Karpas-422 (cell line): ENCODE measurements around the gene PPTC7. TPM values are rescaled to one million over a fixed set of nuclear protein-coding genes. Genes with fewer than 3 reads are reported as not detected.
"Not testable (repeated sequence)": the region's sequence is repeated elsewhere in the genome, so short reads cannot be mapped to it uniquely, and the experiment has no call there.

Experiments
- DNase-seq: peaks from one replicate; pipeline ENCODE4 v3.0.0-alpha.2; 2015
- H2AFZ ChIP-seq: fragments of 200-600 bp; sonication (generic); 2 replicates; pipeline ENCODE4 v1.6.1; 2014; ENCODE audit warnings: antibody characterized with exemption, low read length, mixed read lengths
- H3K27ac ChIP-seq: fragments of 200-600 bp; sonication (generic); 2 replicates; pipeline ENCODE4 v1.5.1; 2014; ENCODE audit warnings: mild to moderate bottlenecking, low read length, moderate library complexity
- H3K27me3 ChIP-seq: fragments of 200-600 bp; sonication (generic); 2 replicates; pipeline ENCODE4 v1.6.1; 2014; ENCODE audit warnings: low read length, mixed read lengths
- H3K36me3 ChIP-seq: fragments of 200-600 bp; sonication (generic); 2 replicates; pipeline ENCODE4 v1.6.1; 2014; ENCODE audit warnings: low read length, mixed read lengths; ENCODE audit not compliant: insufficient read depth
- H3K4me1 ChIP-seq: fragments of 200-600 bp; sonication (generic); 2 replicates; pipeline ENCODE4 v1.6.1; 2014; ENCODE audit warnings: mild to moderate bottlenecking, low read length, mixed read lengths
- H3K4me2 ChIP-seq: fragments of 200-600 bp; sonication (generic); 2 replicates; pipeline ENCODE4 v1.6.1; 2014; ENCODE audit warnings: low read length, low read depth, mild to moderate bottlenecking; ENCODE audit not compliant: poor library complexity, severe bottlenecking
- H3K4me3 ChIP-seq: fragments of 200-600 bp; sonication (generic); 2 replicates; pipeline ENCODE4 v1.5.1; 2014; ENCODE audit warnings: mild to moderate bottlenecking, antibody characterized with exemption, low read length, mixed read lengths
- H3K79me2 ChIP-seq: fragments of 200-600 bp; sonication (generic); 2 replicates; pipeline ENCODE4 v1.6.1; 2014; ENCODE audit warnings: mild to moderate bottlenecking, low read length, mixed read lengths
- H3K9ac ChIP-seq: fragments of 200-600 bp; sonication (generic); 2 replicates; pipeline ENCODE4 v1.6.0; 2014; ENCODE audit warnings: low read length
- H3K9me2 ChIP-seq: fragments of 200-600 bp; sonication (generic), shearing (Covaris generic); replicated peaks from 2 replicates; pipeline ENCODE4 v1.6.0; 2014; ENCODE audit warnings: mild to moderate bottlenecking, low read length, moderate library complexity; ENCODE audit not compliant: insufficient read depth
- H3K9me3 ChIP-seq: fragments of 300-700, 200-600 bp; sonication (generic); 2 replicates; pipeline ENCODE4 v1.6.1; 2014; ENCODE audit warnings: low read length, mixed read lengths
- H4K20me1 ChIP-seq: fragments of 200-600 bp; sonication (generic); 2 replicates; pipeline ENCODE4 v1.6.1; 2014; ENCODE audit warnings: mild to moderate bottlenecking, antibody characterized with exemption, low read length, low read depth; ENCODE audit not compliant: insufficient read depth
- total RNA-seq: library from RNA; depleted of rRNA; stranded (reverse); fragments of >200 nt; shearing (Covaris generic); gene quantifications from 2 replicates; pipeline ENCODE4 v1.2.3, GENCODE V29; 2014; ENCODE audit warnings: low replicate concordance

The PPTC7 gene
- total RNA-seq, 1 experiment from 2014 or later, result 27.4 TPM

GRCh38 chr12:110562386-110562785, 20.7 kb downstream of the PPTC7 start:
- peak; percentile 69 for DNase-seq
- not testable (repeated sequence) for H3K9me2 ChIP-seq, H3K9me3 ChIP-seq, H3K36me3 ChIP-seq, H4K20me1 ChIP-seq, H2AFZ ChIP-seq, H3K27me3 ChIP-seq
- Histone ChIP-seq H3K9ac (peak overlapping the region; percentile 56), H3K4me3 (peak overlapping the region; percentile 1; the same call in 1 of the 2 replicates), H3K4me1 (peaks cover 71% of the 10 kb centered on the region), H3K4me2 (peak overlapping the region; percentile 57), H3K27ac (peak overlapping the region; percentile 92), H3K79me2 (peaks cover 99% of the 10 kb centered on the region)

GRCh38 chr12:110561471-110562201, 21.5 kb downstream of the PPTC7 start:
- Histone ChIP-seq H3K27me3 (no peaks in the 10 kb centered on the region), H3K36me3 (peaks cover 5% of the 10 kb centered on the region; the same call in 1 of the 2 replicates), H3K27ac (peak overlapping the region; percentile 92), H3K79me2 (peaks cover 99% of the 10 kb centered on the region), H2AFZ (no peak overlapping the region), H3K9me2 (no peaks in the 10 kb centered on the region), H3K9me3 (no peaks in the 10 kb centered on the region), H3K9ac (peak overlapping the region; percentile 56), H3K4me2 (peak overlapping the region; percentile 57), H3K4me1 (peaks cover 64% of the 10 kb centered on the region), H4K20me1 (no peaks in the 10 kb centered on the region), H3K4me3 (peak overlapping the region; percentile 25; the same call in 1 of the 2 replicates)
- DNase-seq, result no peak

- Histone ChIP-seq H3K4me1 (peaks cover 61% of the 10 kb centered on the region), H4K20me1 (no peaks in the 10 kb centered on the region), H3K9ac (no peak overlapping the region), H3K27me3 (no peaks in the 10 kb centered on the region), H3K36me3 (peaks cover 5% of the 10 kb centered on the region; the same call in 1 of the 2 replicates), H3K27ac (peak overlapping the region; percentile 92), H3K4me3 (no peak overlapping the region), H3K9me2 (no peaks in the 10 kb centered on the region), H3K9me3 (no peaks in the 10 kb centered on the region), H3K79me2 (peaks cover 99% of the 10 kb centered on the region), H2AFZ (no peak overlapping the region), H3K4me2 (no peak overlapping the region)
- DNase-seq, result no peak
Observed at GRCh38 chr12:110560946-110561345, 22.2 kb downstream of the PPTC7 start.

DNA sequence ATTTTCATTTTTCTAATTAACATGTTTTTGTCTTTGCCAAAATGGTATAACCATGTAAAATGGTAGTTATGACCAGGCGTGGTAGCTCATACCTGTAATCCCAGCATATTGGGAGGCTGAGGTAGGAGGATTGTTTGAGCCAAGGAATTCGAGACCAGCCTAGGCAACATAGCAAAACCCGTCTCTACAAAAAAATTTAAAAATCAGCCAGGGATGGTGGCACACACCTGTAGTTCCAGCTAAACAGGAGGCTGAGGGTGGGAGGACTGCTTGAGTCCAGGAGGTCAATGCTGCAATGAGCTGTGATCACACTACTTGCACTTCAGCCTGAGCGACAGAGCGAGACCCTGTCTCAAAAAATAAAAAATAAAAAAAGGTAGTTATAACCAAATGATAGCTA, 23.1 kb downstream of the PPTC7 start:
- H3K4me1 ChIP-seq, result peaks cover 55% of the 10 kb centered on the region
- no peak overlapping the region for H2AFZ ChIP-seq
- H3K4me3 ChIP-seq, result no peak overlapping the region
- no peaks in the 10 kb centered on the region for H3K27me3 ChIP-seq
- no peak for DNase-seq
- H3K27ac ChIP-seq, result peak overlapping the region; percentile 92
- H3K36me3 ChIP-seq, result peaks cover 5% of the 10 kb centered on the region; the same call in 1 of the 2 replicates
- no peak overlapping the region for H3K4me2 ChIP-seq
- H4K20me1 ChIP-seq, result no peaks in the 10 kb centered on the region
- no peak overlapping the region for H3K9ac ChIP-seq
- peaks cover 99% of the 10 kb centered on the region for H3K79me2 ChIP-seq
- no peaks in the 10 kb centered on the region for H3K9me2 ChIP-seq
- no peaks in the 10 kb centered on the region for H3K9me3 ChIP-seq

GRCh38 chr12:110558945-110559344, 24.2 kb downstream of the PPTC7 start:
- not testable (repeated sequence) for H3K4me2 ChIP-seq, H2AFZ ChIP-seq, H3K9me2 ChIP-seq, H3K9me3 ChIP-seq, H4K20me1 ChIP-seq, H3K9ac ChIP-seq, H3K36me3 ChIP-seq, H3K4me3 ChIP-seq, H3K27me3 ChIP-seq, DNase-seq, H3K27ac ChIP-seq
- H3K79me2 ChIP-seq, result peaks cover 100% of the 10 kb centered on the region
- H3K4me1 ChIP-seq, result peaks cover 44% of the 10 kb centered on the region

GRCh38 chr12:110557300-110557699, 25.8 kb downstream of the PPTC7 start:
- Histone ChIP-seq H2AFZ (no peak overlapping the region), H3K9ac (no peak overlapping the region), H3K4me1 (peaks cover 28% of the 10 kb centered on the region), H3K9me2 (no peaks in the 10 kb centered on the region), H4K20me1 (no peaks in the 10 kb centered on the region), H3K27ac (peak overlapping the region; percentile 15; the same call in 1 of the 2 replicates), H3K9me3 (no peaks in the 10 kb centered on the region), H3K4me2 (no peak overlapping the region), H3K36me3 (peaks cover 5% of the 10 kb centered on the region; the same call in 1 of the 2 replicates), H3K79me2 (peaks cover 100% of the 10 kb centered on the region), H3K4me3 (no peak overlapping the region), H3K27me3 (no peaks in the 10 kb centered on the region)
- DNase-seq, result no peak

GRCh38 chr12:110556705-110557104, 26.4 kb downstream of the PPTC7 start:
- H3K4me2 ChIP-seq, result no peak overlapping the region

DNA sequence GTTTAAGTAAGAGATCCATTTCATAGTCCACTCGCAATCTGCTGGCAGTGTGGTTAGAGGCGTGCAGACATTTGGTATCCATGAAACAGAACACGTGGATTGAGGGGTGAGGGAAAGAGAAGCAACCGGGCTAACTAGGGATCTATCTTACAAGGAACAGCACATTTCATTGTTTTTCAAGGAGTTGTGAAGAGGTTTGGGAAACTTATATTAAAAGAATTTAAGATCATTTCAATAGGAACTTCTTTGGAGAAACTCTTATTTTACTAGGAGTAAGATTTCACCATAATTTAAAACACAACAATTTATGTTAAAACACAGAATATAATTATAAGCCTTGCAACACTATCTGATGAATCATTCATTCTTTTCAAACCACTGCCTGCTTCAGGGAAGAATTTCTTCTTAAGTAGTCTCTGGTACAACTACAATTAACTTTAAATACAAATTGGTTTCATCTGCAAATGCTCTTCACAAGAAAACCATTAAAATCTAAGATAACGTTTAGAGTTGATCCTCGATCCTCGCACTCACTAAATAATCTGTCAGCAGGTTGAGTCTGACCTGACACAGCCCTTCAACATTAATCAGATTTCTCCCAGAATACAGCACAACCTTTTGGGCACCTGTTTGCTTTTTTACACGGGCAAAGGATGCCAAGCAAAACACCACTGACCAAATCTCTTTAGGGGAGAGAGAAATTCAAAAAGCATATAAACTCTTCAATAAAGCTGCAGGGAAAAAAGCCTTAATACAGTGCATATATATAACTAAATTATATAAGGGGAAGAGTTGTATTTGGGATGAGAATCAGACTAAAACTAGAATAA, 27.3 kb downstream of the PPTC7 start:
- Histone ChIP-seq H3K4me2 (no peak overlapping the region), H3K36me3 (peaks cover 13% of the 10 kb centered on the region), H3K4me1 (peaks cover 13% of the 10 kb centered on the region), H3K4me3 (no peak overlapping the region), H3K79me2 (peaks cover 100% of the 10 kb centered on the region), H3K9me3 (no peaks in the 10 kb centered on the region), H3K27me3 (no peaks in the 10 kb centered on the region), H2AFZ (no peak overlapping the region), H3K27ac (peak overlapping the region; percentile 44), H3K9me2 (no peaks in the 10 kb centered on the region), H3K9ac (no peak overlapping the region), H4K20me1 (no peaks in the 10 kb centered on the region)
- no peak for DNase-seq

More at GRCh38 chr12:110556705-110557104, 26.4 kb downstream of the PPTC7 start:
- Histone ChIP-seq H3K36me3 (peaks cover 10% of the 10 kb centered on the region; the same call in 1 of the 2 replicates), H3K4me3 (no peak overlapping the region), H3K27me3 (no peaks in the 10 kb centered on the region), H2AFZ (no peak overlapping the region), H3K9me3 (no peaks in the 10 kb centered on the region), H3K9me2 (no peaks in the 10 kb centered on the region), H3K79me2 (peaks cover 100% of the 10 kb centered on the region), H3K27ac (peak overlapping the region; percentile 44), H4K20me1 (no peaks in the 10 kb centered on the region), H3K4me1 (peaks cover 22% of the 10 kb centered on the region), H3K9ac (no peak overlapping the region)
- DNase-seq, result no peak
